Activated T-helper 1 cell treated with anti-CD3 and anti-CD28 coated beads, Interleukin-2, amount 50 U/mL, for 16 hours (primary cell): Measurements from ENCODE around the gene KCTD3.

Experiments used
- DNase-seq, 2 donors: peaks; one replicate each; pipeline ENCODE4 v3.0.0-alpha.2; 2020; ENCODE audit warnings: low read depth in 1 of 2, low spot score in 1 of 2

Gene KCTD3

DNA sequence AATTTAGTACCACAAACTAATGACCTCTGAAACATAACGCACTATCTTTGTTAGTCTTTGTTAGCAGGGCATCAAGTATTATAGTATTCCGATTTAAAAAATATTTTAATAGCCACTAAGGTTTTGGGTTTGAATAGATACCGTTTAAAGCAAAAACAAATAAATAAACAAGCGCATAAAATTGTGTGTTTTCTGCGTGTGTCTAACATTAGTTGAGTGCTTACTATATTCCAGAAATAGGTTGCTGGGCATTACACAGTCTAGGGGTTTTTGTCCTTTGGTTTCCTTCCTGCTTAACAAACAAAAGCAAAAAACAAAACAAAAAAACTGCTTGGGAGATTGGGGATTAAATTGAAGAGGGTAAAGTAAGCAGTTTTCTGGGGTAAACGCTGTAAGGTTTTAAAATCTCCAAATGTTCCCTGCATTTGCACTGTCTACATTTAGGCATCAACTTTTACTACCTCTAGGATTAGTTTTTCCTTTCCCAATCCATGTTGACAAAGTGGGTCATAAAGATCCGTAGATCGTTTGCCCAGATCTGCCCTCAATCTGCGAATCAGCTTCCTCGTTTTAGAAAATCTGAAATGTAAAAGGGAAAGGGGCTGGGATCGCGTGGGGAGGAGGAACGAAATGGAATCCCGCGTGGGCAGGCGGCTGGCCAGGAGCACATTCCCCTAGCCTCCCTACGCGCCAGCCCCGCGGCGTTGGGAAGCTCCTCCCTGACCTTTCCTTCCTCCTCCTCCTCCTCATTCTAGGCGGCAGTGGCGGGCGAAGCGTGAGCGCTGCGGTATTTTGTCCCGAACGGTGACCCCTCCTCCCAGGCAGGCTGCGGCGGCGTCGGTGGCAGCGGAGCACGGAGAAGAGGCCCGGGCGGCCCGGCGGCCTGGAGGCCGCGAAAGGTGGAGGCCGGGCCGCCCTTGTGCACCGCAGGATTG, at the start of gene KCTD3:
Gene KCTD3 (plus strand): TSS at position 749 of the 935 bp plus-strand sequence. CDS start 382 bp downstream, outside the sequence.
- no peak for DNase-seq

DNA sequence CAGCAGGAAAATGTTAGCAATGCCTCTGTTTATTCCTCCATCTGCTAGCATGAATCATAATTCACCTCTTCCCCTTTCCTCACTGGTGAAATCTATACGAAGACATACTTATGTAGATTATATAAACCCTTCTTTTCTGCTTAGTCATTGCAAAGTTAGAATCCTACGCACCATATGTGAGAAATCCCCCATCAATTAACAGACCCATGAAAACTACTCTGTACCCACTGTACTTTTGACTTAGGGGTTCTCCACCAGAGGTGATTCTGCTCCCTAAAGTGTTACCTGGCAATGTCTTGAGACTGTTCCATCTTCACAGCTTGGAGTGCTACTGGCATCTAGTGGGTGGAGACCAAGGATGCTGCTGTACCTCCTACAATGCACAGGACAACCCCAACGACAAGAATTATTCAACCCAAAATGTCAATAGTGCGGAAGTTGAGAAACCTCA, 49.6 kb upstream of the KCTD3 start:
- no peak for DNase-seq

DNA sequence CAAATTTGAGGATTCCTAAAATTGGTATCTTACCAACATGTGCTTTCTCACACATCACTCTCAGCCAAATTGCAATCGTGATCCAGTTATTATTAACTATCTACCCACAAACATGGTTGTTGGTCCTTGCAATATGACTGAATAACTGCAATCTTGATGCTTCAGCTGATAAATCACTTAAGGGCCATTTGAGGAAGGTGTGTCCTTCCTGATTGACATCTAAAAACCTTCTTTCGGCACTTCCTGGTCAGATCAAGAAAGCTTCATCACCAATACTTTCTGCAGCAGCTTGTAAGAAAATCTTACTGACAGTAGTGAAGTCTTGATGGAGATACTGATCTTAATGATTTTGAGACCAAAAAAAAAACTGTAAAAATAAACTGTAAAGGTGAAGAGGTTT, 48.5 kb upstream of the KCTD3 start:
- no peak for DNase-seq

DNA sequence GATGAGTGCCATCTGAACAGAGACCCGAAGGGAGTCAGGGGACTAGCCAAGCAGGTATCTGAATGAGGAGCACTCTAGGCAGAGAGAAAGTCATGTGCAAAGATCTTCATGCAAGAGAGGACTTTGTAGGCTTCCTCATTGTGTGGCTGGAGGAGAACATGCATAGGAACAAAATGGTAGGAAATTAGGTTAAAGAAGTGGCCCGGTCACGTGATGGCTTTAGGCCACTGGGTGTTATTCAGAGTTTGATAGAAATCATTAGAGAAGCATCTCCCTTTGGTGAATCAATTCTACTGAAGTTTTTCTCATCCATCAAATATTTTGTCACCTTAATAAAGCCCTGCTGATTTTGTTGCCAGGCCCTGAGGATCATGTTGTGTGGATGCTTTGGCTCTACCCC, 45.8 kb upstream of the KCTD3 start:
- DNase-seq, result no peak

DNA sequence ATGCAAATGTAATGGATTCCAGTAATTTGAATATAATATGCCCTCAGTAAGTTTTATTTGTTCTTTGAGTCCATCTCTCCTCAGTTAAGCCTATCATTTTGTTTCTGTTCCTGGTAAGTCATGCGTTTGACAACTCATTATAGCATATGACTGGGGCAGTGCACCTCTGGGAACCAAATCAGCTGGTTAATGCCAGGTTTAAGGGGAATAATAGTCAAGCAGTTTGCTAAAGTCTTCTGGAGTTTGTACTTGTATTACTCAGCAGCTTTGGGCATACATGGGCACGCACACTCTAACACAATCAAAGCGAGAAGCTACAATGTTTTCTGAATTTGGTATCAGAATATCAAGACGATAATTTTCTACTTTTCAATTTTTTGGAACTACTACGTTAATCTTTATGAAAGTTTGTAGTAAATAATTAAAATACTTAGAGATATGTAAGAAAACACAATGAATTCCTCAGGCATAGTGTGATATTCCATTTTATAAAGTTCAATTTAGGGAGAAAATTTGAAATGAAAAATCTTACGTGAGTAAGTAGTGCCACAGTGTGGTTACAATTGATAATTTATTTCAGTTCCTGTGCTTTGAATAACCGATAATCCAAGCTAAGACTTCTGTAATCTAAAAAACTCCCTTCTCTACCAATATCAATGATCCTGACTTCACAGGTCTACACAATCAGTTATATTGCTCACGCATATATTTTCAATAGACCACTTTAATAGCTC, 43.8 kb upstream of the KCTD3 start:
- no peak for DNase-seq

DNA sequence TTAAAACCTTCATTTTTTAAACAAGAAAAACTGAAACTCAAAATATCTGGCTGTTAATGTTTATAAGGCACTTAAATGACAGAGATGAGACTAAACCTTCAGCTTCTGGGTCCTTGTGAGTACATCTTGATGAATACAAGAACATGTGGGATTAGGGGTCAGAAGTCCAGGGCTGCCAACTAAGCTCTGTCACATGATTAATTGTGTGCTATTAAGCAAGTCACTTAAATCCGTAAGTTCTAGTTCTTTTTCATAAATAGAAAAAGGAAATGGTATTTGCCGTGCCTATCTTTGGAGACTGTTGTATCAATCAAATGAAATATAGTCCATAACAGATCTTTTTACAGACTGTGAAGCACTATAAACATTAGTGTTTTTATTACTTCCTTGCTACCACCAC, 43.2 kb upstream of the KCTD3 start:
- DNase-seq, result no peak

DNA sequence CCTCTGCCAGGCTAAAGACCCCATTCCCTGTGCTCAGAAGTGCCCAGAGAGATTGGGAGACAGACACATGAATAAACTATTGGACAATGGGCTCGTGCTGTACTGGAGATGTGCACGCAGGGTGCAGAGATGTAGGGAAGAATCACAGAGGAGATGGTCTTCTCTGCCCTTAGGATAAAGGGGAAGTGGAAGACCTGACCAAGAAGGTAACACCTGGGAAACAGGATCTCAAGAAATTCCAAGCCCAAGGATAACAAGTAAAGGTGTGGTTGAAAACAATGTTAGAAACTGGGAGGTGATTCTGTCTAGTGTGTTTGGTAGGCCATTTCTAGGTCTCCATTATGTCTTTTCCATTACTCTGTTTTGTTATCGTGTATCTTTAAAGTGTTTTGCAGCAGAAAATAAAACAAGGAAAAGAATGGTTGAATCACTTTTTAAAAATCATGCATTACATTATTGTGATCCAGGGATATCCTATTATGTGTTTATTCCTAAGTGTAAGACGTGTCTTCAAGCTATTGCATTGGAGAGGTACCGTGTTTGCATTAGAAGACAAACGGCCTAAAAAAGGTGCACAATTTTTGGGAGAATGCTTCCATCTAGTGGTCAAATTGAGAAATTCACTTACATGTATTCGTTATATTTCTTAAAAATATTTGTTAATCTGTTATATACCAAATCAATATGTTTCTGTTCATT, 40.8 kb upstream of the KCTD3 start:
- DNase-seq, result no peak

DNA sequence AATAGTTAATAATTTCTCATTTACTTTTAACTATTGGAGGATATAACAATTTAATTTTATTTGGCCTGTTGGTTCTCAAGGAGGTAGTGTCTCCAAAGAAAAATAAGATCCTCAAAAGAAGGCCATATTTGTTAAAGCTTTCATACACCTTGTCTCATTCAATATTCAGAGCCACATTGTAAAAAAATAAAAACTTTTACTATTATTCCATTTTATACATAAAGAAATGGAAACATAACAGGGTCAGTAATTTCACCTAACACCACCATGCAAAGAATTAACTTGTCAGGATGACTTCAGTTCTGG, 40.3 kb upstream of the KCTD3 start:
- DNase-seq, result no peak

DNA sequence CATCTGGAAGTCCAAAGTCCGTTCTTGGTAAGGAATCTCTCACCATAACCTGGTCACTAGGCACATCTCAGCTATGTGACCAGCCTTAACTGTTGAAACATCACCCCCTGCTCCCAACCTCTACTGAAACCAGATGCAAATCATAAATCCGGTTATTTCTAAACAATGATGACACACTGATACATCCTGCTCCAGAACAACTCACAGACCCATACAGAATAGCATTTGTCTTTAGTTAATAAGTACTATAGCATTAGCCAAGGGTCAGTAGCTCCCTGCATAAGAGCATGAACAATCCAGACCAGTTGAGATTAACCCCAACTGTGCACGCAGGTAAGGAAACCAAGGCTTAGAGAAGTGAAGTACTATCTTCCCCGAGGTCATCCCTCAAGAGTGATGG, 38.0 kb upstream of the KCTD3 start:
- DNase-seq, result no peak

DNA sequence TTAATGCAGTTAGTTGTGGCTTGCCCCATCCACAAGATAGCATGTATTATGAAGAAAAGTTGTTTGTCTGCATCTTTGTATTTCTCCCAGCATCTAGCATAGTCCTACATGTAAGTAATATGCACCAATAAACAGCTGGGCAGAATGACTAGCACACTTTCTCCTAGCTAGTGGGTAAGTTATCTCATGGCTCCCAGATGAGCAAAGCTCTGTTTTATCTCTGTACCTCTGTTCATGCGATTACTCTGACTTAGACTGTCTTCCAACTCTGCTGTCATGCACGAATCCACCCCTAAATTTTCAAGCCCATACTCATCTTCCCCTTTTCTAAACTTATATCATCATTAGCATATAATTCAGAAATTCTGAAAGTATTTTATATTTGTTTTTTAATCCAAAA, 37.5 kb upstream of the KCTD3 start:
- no peak for DNase-seq

DNA sequence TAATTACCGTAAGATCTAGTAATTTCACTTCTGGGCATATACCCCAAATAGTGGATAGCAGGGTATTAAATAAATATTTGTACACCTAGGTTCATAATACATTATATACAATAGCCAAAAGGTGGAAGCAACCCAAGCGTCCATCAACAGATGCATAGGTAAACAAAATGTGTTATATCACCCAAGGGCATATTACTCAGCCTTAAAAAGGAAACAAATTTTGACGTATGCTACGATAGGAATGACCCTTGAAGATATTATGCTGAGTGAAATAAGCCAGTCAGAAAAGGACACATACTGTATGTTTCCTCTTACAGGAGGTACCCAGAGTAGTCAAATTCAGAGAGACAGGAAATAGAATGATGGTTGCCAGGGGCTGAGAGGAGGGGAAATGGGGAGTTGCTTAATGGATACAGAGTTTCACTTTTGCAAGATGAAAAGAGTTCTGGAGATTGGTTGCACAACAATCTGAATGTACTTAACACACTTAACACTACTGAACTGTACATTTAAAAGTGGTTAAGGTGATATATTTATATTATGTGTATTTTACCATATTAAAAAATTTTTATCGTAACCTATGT, 36.6 kb upstream of the KCTD3 start:
- DNase-seq, result no peak

DNA sequence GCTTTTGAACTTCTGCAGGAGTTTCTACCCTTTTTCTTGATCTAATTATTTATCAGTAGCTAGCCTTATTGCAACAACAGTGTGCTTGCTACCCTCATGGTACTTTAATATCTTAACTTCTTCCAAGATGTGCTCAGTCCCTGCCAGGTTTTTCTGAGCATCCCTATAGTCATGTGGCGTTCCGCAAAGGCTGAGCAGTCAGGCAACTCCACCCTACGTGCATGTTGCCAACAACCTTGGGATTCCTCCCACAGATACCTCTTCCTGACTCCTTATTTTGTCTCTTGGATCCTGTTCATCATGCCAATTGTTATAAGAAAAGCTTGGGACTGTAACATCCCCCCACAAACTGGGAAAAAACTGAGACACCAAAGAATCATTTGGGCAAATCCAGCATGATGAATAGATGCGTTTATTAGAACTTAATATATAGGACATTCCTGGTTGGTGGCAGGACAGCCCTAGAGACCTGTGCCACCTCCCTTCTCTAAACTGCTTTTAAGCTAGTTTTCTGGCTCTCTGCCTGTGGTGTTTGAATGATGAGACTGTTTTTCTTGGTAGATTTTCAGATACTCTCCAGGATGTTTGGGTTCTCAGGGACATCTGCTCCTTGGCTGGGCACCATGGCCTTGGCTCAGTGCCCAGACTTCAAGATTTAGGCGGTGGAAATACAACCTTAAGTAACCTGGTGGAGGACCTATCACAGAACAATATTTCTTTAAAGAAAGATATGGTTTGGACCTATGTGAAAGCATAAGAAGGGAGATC, 27.1 kb upstream of the KCTD3 start:
- no peak for DNase-seq

DNA sequence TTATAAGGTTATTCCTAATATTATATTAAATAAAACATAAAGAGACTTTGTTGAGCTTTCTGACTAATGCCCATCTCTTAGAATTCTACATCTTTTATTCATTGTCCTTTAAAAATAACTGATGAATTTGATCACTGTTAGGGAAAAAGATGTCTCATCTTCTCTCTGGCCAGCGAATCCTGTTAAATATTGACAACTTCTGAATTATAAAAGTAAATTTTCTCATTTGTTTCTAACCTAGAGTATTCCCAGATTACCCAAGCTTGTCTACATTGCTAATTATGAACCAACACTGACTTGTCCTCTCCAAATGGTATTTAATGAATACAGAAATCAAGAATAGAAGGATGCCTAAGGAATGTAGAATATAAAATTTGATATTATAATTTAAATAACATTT, 24.8 kb upstream of the KCTD3 start:
- no peak for DNase-seq

DNA sequence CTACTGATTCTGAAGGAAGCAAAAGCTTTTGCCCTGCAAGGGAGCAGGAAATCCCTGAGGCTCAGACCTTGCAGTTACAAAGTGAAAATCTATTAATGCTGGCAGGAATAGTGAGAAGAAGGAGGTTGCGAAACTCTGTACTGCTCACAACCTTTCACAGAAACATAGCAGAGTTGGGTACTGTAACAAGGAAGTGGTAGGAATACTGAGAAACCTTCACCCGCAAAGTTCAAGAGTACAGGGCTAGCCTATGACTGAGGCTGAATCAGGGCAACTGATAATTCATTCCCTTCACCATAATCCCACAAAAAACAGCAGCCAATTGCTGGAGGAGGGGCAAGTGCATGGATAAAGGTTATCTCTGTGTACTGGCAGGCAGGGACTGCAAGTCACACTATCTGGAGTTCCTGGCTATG, 23.9 kb upstream of the KCTD3 start:
- no peak for DNase-seq

DNA sequence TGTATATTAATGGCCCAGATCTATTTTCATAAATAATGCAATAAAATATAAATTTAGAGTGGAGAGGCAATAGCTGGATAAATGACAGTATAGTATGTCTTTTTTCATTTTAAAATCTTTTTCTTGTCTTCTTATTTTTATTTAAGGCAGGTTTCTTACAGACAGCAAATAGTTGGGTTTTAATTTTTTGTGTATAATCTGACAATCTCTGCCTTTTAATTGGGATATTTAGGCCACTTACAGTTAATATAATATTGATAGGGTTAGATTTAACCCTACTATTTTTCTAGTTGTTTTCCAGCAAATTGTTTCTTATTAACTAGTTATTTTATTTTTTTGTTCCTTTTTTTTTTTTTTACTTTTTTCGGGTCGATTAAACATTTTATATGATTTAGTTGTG, 23.3 kb upstream of the KCTD3 start:
- DNase-seq, result no peak

DNA sequence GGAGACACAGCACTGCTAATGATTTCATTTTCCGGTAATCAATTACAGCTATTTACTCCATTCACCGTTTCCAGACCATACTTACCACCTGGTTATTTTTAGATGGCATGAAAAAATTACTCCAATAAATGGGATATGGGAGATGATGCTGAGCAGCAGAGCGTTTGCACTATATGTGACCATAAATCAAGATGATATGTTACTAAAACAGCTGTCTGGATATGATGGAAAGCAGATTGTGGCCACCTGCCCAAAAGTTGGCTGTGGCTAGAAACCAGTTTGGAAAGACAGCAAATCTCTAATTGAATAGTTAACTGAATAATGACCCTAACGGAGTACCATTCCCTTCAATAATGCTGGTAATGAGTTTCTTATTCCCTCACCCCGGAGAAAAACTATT, 22.5 kb upstream of the KCTD3 start:
- DNase-seq, result no peak

DNA sequence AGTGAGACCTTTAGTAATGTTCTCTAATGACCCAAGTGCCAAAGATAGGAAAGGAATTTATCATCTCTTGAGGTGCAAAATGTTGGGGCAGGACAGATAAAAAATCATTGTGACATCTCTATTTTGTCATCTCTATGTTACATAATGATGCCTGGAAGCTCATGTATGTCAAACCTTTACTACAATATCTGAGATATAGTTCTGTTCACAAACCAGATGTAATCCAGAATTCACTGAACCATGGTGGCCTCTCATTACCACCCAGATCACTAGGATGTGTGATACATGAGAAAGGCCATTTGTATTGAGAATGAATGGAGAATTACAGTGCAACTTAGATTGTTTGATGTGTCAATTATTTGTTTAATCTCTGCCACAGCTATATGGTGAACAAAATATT, 22.0 kb upstream of the KCTD3 start:
- DNase-seq, result no peak

DNA sequence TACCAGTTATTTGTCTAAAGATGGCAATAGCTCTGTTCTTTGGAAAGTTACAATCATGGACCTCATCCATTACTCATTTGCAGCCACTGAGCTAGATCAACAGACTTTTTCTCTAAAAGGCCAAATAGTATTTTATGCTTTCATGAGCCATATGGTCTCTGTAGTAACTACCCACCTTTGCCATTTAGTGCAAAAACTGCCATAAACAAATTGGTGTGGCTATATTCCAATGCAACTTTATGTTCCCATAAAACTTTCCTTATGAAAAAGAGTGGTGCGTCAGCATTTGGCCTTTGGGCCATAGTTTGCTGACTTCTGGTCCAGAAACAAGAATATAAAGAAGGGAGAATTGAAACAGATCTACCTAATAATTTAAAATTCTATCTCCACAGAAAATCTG, 20.1 kb upstream of the KCTD3 start:
- no peak for DNase-seq

DNA sequence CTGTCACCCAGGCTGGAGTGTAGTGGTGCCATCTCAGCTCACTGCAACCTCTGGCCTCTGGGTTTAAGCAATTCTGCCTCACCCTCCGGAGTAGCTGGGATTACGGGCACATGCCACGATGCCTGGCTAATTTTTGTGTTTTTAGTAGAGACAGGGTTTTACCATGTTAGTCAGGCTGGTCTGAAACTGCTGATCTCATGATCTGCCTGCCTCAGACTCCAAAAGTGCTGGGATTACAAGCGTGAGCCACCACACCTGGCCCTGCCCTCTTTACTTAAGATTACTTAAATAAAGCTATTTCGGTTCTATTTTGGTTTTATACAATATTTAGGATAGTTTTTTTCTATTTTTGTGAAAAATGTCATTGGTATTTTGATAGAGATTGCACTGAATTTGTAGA, 15.3 kb upstream of the KCTD3 start:
- no peak for DNase-seq

DNA sequence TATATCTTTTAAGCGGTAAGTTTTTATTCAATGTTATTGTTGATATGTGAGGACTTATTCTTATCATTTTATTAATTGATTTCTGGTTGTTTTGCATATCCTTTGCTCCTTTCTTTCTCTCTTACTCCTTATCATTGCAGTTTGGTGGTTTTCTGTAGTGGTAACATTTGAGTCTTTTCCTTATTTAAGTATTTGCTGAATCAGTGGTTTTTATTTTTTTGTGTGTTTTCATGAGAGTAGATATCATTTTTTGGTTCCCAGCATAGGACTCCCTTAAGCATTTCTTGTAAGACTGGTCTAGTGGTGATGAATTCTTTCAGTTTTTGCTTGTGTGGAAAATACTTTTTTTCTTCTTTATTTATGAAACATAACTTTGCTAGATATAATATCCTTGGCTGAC, 12.2 kb upstream of the KCTD3 start:
- DNase-seq, result no peak

DNA sequence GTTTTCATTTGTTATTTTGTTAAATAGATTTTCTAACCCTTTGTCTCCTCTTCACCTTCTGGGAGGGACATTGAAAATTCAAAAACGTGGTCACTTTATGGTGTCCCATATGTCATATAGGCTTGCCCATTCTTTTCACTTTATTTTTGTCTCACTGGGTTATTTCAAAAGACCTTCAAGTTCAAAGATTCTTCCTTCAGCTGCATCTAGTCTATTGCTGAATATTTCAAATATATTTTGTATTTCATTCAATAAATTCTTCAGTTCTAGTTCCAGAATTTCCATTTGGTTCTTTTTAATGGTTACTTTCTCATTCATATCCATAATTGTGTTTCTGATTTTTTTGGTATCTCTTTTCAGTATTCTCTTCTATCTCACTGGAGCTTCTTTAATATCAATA, 11.6 kb upstream of the KCTD3 start:
- no peak for DNase-seq
